Right atrium auricular region (tissue), 2 donors: ENCODE data around the gene MFAP2. TPM values are rescaled to one million over a fixed set of nuclear protein-coding genes. Genes with fewer than 3 reads are reported as not detected.

ENCODE experiments used
- DNase-seq: peaks from one replicate; pipeline ENCODE4 v3.0.0-alpha.2; 2019; ENCODE audit warnings: low spot score
- H3K27ac ChIP-seq, 2 donors: fragments of 200-600 bp; sonication (generic); 1 replicate in 1 of 2; 2 replicates in 1 of 2; pipeline ENCODE4 v1.5.1; 2016 to 2019
- H3K27me3 ChIP-seq, 2 donors: fragments of 200-600 bp; sonication (generic); one replicate each; pipeline versions ENCODE4 v1.5.1 to v1.6.0; 2017 to 2019
- H3K36me3 ChIP-seq: fragments of 200-600 bp; sonication (generic); one replicate; pipeline ENCODE4 v1.5.1; 2016
- H3K4me1 ChIP-seq, 2 donors: fragments of 200-600 bp; sonication (generic); one replicate each; pipeline versions ENCODE4 v1.5.1 to v1.6.0; 2017 to 2019
- H3K4me3 ChIP-seq, 2 donors: fragments of 200-600 bp; sonication (generic); 1 replicate in 1 of 2; 2 replicates in 1 of 2; pipeline ENCODE4 v1.5.1; 2017 to 2019; ENCODE audit warnings: mild to moderate bottlenecking in 1 of 2, moderate library complexity in 1 of 2
- H3K9me3 ChIP-seq, 2 donors: fragments of 200-600 bp; sonication (generic); one replicate each; pipeline ENCODE4 v1.5.1; 2019
- CTCF ChIP-seq, 2 donors: fragments of 200-600 bp; sonication (generic); IDR thresholded peaks; one replicate each; pipeline ENCODE4 v1.5.1; 2019; ENCODE audit warnings: antibody characterized with exemption in 2 of 2
- total RNA-seq, 2 donors: library from RNA; depleted of rRNA; stranded (reverse); fragments of >200 nt; gene quantifications; one replicate each; pipeline ENCODE4 v1.1.0, GENCODE V29; 2016

MFAP2 gene
- 1 to 10 TPM; 5.5 to 8.6 TPM for total RNA-seq

- peaks cover under 1% of the 10 kb centered on the region for H3K36me3 ChIP-seq
- H3K27ac ChIP-seq: peak within 1 kb of the TSS; percentile 60 to 67
- no peaks in the 10 kb centered on the region for H3K9me3 ChIP-seq
- H3K27me3 ChIP-seq: no peaks in the 10 kb centered on the region
- no peak for TF ChIP-seq CTCF (IDR thresholded peaks at IDR 0.05)
- H3K4me3 ChIP-seq: peak within 1 kb of the TSS; percentile 48 to 49
- DNase-seq: no peak
- peaks cover 0 to 34% of the 10 kb centered on the region in 2 donors for H3K4me1 ChIP-seq
Measured at GRCh38 chr1:16980473-16981268, at the start of gene MFAP2. Gene MFAP2 (minus strand): TSS chr1:16980620. CDS start chr1:16978273, 2,347 bp downstream.

- no peak for DNase-seq
- Histone ChIP-seq H3K27ac (no peak overlapping the region), H3K9me3 (no peaks in the 10 kb centered on the region), H3K4me3 (no peak overlapping the region), H3K36me3 (peaks cover 88% of the 10 kb centered on the region), H3K27me3 (no peaks in the 10 kb centered on the region), H3K4me1 (no peaks in the 10 kb centered on the region)
- no peak for TF ChIP-seq CTCF (IDR thresholded peaks at IDR 0.05)
Measured at GRCh38 chr1:17030206-17030605, 49.8 kb upstream of the MFAP2 start.

GRCh38 chr1:17028662-17029188 lies 48.3 kb upstream of the MFAP2 start:
- Histone ChIP-seq H3K36me3 (peaks cover 96% of the 10 kb centered on the region), H3K4me3 (no peak overlapping the region), H3K27me3 (no peaks in the 10 kb centered on the region), H3K27ac (no peak overlapping the region), H3K9me3 (no peaks in the 10 kb centered on the region), H3K4me1 (no peaks in the 10 kb centered on the region)
- no peak for DNase-seq
- TF ChIP-seq CTCF (IDR thresholded peaks at IDR 0.05): no peak

GRCh38 chr1:17027900-17028299 lies 47.5 kb upstream of the MFAP2 start:
- no peaks in the 10 kb centered on the region for H3K4me1 ChIP-seq
- no peaks in the 10 kb centered on the region for H3K27me3 ChIP-seq
- H3K27ac ChIP-seq: no peak overlapping the region
- H3K9me3 ChIP-seq: no peaks in the 10 kb centered on the region
- no peak for DNase-seq
- TF ChIP-seq CTCF (IDR thresholded peaks at IDR 0.05): no peak
- peaks cover 96% of the 10 kb centered on the region for H3K36me3 ChIP-seq
- no peak overlapping the region for H3K4me3 ChIP-seq

GRCh38 chr1:17027403-17027802 lies 47.0 kb upstream of the MFAP2 start:
- Histone ChIP-seq H3K9me3 (no peaks in the 10 kb centered on the region), H3K4me1 (no peaks in the 10 kb centered on the region), H3K4me3 (no peak overlapping the region), H3K27ac (no peak overlapping the region), H3K27me3 (no peaks in the 10 kb centered on the region), H3K36me3 (peaks cover 96% of the 10 kb centered on the region)
- no peak for DNase-seq
- TF ChIP-seq CTCF (IDR thresholded peaks at IDR 0.05): no peak
